ENCODE measurements around the gene HOXB4. TPM values are rescaled to one million over a fixed set of nuclear protein-coding genes. Genes with fewer than 3 reads are reported as not detected.

The HOXB4 gene
- total RNA-seq, 1 donor from 2014 or later, result 5.8 TPM

DNA sequence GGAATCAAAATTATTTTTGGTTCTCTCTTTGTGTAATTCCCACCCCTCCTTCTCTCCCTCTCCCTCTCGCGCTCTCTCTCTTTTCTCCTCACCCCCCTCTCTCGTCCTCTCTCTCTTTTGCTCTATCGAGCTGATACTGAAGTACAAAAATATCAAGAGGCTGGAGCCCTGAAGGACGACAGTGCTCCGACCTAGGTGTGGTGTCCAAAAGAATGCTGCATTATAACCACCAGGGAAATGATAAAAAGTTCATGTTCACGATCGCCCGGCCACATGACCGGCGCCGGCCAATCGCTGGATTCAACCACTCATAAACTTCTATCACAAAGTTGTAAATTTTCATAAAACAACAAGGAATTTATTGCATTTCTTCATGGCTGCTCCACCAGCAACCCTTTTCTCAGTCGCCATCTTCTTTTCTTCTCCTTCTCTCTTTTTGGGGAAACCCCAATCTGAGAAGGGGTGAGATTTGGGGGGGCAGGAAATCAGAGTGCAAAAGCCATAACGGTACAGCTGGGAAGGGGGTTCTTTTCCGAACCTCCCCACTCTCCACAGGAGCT lies 26.7 kb upstream of the HOXB4 start, which contains the start of gene HOXB6:
Gene HOXB6, minus strand, starts transcription at position 217 of the 560 bp plus-strand sequence. CDS start 6,836 bp downstream, outside the sequence.
- intact Hi-C loops (cut with DNase I), result no loop called here
- Histone ChIP-seq H3K27ac (no peak within 1 kb of the TSS), H3K27me3 (ENCODE audit: low read depth) (peaks cover 98% of the 10 kb centered on the region), H3K4me1 (peaks cover 10% of the 10 kb centered on the region), H3K36me3 (no peaks in the 10 kb centered on the region), H3K4me3 (peak within 1 kb of the TSS; percentile 31), H3K9me3 (no peaks in the 10 kb centered on the region)
- DNase-seq, result no peak
- ATAC-seq, result no peak
- no peak for TF ChIP-seq CTCF (IDR thresholded peaks at IDR 0.05)

- TF ChIP-seq CTCF (IDR thresholded peaks at IDR 0.05), result no peak
- DNase-seq (no peak), ATAC-seq (no peak)
- no peaks in the 10 kb centered on the region for H3K9me3 ChIP-seq
- H3K4me3 ChIP-seq, result peak overlapping the region; percentile 31
- intact Hi-C loops (cut with DNase I), result no loop called here
- no peaks in the 10 kb centered on the region for H3K36me3 ChIP-seq
- no peak overlapping the region for H3K27ac ChIP-seq
- peaks cover 10% of the 10 kb centered on the region for H3K4me1 ChIP-seq
- peaks cover 98% of the 10 kb centered on the region for H3K27me3 ChIP-seq (ENCODE audit: low read depth)
Measured at GRCh38 chr17:48603959-48604769, 26.0 kb upstream of the HOXB4 start.

DNA sequence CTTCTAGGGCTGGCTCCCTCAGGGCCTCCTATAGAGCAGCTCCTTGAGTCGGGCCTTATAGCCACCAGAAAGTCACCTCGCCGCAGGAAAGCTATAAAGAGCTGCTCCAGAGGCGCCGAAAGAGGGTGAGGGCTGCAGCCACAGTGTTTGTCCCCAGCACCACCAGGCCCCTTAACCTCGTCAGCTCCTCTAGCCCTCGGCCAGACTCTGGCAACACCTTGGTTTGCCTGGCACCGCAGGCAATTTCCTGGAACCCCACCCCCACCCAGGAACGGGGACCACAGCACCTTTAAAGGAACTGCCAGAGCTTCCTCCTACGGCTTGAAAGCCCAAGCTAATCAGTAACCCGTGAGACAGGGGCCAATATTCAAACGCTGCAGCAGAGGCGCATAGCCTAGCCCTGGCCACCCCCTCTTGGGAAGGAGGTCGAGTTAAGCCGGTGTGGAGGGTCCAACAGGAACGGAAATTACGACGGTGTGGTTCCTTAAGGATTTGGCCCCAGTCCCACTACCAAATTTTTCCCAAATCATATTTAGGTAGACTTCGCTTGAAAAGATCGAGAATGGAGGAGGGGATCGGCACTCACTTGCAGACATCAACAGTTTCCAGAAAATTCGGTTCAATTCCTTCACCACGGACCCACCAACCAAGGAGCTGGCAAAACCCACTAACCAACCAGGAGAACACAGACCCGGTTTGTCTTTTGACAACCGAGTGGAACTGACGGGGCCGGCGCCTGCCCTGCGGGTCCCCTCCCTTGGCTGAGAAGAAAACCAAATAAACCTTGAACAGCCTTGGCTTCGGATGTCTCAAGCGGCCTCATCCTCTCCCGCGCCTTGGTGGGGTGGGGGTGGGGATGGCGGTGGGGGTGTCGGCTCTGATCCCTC lies 23.6 kb upstream of the HOXB4 start:
- Histone ChIP-seq H3K9me3 (no peaks in the 10 kb centered on the region), H3K36me3 (no peaks in the 10 kb centered on the region), H3K27ac (no peak overlapping the region), H3K4me3 (no peak overlapping the region), H3K4me1 (peaks cover 19% of the 10 kb centered on the region), H3K27me3 (ENCODE audit: low read depth) (peaks cover 97% of the 10 kb centered on the region)
- intact Hi-C loops (cut with DNase I), result no loop called here
- TF ChIP-seq CTCF (IDR thresholded peaks at IDR 0.05), result no peak
- ATAC-seq (no peak), DNase-seq (no peak)

- TF ChIP-seq CTCF (IDR thresholded peaks at IDR 0.05), result no peak
- Histone ChIP-seq H3K27me3 (ENCODE audit: low read depth) (peaks cover 97% of the 10 kb centered on the region), H3K4me1 (peaks cover 24% of the 10 kb centered on the region), H3K4me3 (no peak overlapping the region), H3K36me3 (no peaks in the 10 kb centered on the region), H3K9me3 (no peaks in the 10 kb centered on the region), H3K27ac (no peak overlapping the region)
- intact Hi-C loops (cut with DNase I), result no loop called here
- ATAC-seq (no peak), DNase-seq (no peak)
Measured at GRCh38 chr17:48601207-48601538, 23.0 kb upstream of the HOXB4 start.

DNA sequence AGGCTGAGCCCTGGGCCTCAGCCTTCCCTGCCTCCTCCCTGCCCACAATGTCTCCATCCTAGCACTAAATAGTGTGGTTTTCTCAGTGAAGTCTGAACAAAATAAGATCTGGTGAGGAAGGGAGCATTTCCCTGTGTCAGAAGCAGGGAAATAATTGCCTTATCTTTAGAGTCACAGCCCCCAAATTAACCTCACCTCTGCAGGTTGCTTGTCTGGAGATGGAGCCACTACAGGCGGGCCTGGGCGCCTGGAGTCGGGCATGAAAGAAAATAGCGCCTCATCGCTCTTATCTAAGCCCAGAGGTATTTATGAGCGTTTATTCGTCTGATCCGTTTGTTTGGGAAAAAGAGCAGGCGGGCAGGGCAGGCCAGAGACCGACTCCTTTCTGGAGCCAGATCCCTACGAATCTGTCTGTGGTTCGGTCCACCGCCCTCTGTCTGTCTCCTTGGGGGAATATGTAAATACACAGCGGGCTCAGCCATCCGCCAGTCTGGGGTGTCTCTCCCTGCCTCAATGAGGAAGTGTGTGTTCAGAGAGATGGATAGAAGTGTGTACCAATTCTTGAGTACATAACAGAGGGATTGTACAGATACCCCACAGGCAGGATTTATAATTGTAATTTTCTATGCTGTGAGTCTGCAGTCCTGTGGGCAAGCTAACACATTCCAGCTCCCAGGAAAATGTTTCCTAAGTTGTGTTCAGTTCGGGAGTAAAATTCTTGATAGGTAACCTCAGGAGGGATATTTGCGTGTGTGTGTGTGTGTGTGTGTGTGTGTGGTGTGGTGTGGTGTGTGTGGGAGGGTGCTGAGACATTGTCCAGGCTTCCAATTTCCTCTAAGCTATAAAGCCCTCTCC lies 22.3 kb upstream of the HOXB4 start:
- intact Hi-C loops (cut with DNase I), result no loop called here

More for the DNA sequence above, 22.3 kb upstream of the HOXB4 start:
- no peak for DNase-seq
- Histone ChIP-seq H3K27ac (no peak overlapping the region), H3K4me3 (no peak overlapping the region), H3K9me3 (no peaks in the 10 kb centered on the region), H3K4me1 (peaks cover 28% of the 10 kb centered on the region), H3K27me3 (ENCODE audit: low read depth) (peaks cover 97% of the 10 kb centered on the region), H3K36me3 (no peaks in the 10 kb centered on the region)
- no peak for ATAC-seq
- no peak for TF ChIP-seq CTCF (IDR thresholded peaks at IDR 0.05)
